CD4-positive, alpha-beta T cell treated with Interleukin-15 for 4 hours (primary cell): ENCODE data around the gene TBC1D30.
"Not testable (repeated sequence)": the region's sequence is repeated elsewhere in the genome, so short reads cannot be mapped to it uniquely, and the experiment has no call there.

Experiments
- DNase-seq: peaks from one replicate; pipeline ENCODE4 v3.0.0-alpha.2; 2020; ENCODE audit warnings: low spot score

The TBC1D30 gene

DNA sequence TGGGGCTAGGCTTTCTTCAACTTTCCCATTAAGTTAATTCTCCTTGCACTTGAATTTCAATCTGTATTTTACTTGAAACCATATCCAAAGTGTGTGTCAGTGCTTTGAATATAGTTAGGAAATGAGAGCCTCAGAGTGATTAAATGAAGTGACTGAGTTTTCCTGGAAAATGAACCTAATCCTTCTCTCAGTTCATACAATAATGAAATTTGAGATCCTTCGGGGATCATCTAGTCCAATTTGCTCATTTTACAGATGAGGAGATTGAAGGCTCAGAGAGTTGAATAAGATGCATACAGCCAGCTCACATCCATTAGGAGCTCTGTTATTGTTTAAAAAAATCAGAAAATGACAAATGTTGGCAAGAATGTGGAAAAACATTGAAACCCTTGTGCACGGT is 18.3 kb upstream of the TBC1D30 start:
- no peak for DNase-seq

DNA sequence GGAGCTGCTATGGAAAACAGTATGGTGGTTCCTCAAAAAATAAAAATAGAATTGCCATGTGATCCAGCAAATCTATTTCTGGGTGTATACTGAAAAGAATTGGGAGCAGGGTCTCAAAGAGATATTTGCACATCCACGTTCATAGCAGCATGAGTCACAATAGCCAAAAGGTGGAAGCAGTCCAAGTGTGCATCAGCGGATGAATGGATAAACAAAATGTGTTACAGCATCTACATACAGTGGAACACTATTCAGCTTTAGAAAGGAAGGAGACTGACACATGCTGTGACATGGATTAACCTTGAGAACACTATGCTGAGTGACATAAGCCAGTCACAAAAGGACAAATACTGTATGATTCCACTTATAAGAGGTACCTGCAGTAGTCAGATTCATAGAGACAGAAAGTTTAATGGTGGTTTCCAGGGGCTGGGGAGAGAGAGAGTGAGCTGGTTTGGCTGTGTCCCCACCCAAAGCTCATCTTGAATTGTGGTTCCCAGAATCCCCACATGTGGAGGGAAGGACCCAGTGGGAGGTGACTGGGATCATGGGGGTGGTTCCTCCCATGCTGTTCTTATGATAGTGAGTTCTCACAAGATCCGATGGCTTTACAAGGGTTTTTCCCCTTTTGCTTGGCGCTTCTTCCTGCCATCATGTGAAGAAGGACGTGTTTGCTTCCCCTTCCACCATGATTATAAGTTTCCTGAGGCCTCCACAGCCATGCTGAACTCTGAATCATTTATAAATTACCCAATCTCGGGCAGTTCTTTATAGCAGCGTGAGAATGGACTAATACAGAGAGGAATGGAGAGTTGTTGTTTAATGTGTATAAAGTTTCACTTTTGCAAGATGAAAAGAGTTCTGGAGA is 17.6 kb upstream of the TBC1D30 start:
- DNase-seq, result no peak

DNA sequence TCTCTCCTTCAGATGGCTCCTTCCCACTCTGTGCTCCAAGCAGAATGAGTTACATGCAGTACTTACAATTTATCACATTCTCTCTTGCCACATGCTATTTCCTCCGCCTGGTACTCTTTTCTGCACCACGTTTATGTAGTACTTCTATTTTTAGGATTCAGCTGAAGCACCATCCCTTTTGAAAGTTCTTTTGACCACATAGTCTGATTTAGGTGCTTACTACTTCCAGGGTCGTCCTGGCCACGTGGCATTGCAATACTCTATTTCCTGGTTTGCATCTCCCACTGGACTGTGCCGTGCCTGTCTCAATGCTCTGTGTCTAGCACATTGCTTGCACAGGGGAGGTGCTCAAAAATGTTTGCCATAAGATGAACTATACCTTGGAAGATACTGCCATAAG is 16.3 kb upstream of the TBC1D30 start:
- no peak for DNase-seq

DNA sequence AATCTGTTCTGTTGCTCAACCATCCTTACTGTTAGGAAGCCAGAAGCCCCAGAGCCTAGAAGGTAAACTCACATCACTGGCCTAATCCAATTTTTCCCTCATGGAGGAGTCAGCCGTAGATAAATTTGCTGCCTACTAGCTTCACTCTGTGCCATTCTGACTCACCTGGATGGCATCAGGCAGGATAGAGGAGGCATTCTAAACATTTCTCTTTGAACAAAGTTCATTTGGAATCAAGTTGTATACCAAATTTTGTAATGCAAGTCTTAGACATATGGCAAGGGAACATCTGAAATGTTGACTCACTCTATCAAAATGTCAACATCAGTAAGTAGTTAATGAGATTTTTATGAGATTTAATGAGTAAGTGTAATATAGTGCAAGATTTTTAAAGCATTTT is 13.6 kb upstream of the TBC1D30 start:
- DNase-seq, result no peak

DNA sequence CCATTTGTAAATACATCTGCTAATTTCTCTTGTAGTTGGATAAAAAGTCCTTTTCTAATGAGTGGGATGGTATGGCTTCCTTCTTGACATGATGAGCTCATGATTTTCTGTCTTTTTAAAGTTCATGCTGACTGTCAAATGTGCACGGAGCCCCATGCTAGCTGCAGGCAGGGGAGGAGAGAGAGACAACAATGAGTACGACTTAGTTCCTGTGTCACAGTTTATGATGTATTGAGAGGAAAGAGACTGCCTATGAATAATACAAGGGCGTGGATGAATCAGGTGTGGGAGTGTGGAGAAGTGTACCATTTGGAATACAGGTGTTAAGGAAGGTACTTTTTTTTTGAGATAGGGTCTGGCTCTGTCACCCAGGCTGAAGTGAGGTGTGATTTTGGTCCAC is 10.7 kb upstream of the TBC1D30 start:
- DNase-seq, result no peak

DNA sequence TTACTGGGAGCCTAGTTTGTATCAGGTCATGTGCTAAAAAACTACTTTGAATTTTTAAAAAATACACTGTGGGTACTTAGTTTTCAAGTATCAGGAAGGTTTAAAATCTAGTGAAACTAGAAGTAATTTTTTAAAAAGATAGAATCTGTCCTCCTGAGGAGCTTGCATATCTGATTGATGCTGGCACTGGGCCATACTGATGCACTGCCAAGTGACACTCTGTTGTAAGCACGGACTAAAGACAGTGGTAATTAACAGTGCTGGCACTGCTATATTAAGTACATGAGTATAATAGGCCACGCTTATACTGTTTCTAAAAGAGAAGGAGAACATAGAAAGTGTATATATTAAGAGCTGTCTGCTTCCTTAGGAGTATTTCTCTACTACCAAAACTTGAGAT is 10.0 kb upstream of the TBC1D30 start:
- no peak for DNase-seq

DNA sequence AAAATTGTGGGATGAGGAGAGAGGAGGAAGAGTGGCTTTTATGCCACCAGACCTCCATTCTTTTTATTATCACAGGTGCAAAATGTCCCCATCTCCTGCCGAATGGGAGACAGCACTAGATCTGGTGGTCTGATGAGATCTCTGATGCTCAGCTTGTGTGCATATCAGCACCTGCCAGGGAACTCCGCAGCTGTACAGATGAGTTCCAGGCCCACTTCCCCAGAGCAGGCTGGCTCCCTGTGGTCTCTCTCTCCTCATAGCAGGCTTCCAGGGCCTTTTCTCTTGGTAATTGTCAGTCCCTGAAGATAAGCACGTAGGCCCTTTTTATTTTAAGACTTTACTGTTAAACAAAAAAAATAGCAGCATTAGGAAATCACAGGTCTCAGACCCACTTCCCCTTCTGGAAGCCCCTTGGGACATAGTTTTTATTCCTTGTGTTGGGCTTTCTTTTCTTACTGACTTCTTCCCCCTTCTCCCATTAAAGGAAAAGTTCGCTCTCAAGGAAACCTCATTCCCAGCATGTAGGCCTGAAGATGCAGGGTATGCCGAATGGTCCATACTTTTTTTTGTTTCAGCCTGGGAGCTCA is 4.5 kb upstream of the TBC1D30 start:
- no peak for DNase-seq

DNA sequence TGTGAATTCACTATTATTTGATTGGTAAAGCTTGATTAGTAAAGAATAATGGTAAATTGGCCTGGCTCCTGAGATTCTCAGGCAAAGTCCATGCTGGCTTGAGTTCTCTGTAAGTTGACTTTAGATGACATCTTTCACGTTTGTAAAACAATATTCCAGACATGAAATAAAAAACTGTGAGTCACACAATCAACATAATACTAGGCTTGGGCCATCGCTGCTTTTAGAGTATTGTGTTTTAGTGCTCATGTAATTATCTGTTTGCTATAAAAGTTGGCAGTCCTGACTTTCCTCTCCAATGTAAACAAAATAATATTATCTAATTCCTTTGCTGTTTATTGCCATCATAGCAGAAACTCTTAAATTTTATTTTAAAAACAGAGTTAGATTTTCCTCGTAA is 3.9 kb upstream of the TBC1D30 start:
- no peak for DNase-seq

DNA sequence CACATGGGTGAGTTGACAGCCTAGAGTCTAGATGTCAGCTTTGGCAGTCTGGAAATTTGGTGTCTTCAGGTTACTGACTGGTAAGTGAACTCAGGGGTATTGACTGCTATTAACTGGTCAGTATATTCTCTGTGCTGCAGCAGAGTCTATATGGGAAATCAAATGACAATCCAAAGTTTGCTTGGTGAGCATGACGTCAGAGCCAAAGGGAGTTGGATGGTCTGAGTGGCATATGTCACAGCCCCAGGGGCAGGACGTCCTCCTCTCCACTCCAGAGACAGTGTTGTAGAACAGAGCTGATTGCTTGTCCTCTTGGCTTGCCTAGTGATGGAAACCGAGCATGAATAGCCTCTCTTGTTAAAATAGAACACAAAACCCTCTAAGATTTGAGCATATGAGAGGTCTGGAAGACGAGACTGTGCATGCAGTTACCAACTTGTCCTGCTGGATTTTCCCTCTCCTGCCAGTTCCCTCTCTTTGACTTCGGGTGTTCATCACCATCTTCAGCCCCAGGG is 3.3 kb upstream of the TBC1D30 start:
- DNase-seq, result no peak

DNA sequence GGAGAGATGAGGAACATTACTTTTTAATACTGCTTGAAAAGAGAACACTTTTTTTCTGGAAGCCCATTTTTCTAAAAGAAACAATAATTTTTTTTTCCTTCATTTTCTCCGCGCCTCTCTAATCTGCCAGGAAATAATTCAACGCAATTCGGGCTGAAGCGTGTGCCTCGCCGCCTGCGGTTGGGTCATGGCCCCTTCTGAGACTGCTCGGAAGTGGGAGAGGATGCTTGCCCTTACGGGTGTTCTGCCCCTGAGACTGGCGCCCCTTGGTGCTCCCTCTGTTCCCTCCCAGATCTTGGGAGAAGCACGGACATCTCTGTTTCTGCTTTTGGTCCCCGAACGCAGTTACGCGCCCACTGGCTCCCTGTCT is 332 bp upstream of the TBC1D30 start:
- no peak for DNase-seq

DNA sequence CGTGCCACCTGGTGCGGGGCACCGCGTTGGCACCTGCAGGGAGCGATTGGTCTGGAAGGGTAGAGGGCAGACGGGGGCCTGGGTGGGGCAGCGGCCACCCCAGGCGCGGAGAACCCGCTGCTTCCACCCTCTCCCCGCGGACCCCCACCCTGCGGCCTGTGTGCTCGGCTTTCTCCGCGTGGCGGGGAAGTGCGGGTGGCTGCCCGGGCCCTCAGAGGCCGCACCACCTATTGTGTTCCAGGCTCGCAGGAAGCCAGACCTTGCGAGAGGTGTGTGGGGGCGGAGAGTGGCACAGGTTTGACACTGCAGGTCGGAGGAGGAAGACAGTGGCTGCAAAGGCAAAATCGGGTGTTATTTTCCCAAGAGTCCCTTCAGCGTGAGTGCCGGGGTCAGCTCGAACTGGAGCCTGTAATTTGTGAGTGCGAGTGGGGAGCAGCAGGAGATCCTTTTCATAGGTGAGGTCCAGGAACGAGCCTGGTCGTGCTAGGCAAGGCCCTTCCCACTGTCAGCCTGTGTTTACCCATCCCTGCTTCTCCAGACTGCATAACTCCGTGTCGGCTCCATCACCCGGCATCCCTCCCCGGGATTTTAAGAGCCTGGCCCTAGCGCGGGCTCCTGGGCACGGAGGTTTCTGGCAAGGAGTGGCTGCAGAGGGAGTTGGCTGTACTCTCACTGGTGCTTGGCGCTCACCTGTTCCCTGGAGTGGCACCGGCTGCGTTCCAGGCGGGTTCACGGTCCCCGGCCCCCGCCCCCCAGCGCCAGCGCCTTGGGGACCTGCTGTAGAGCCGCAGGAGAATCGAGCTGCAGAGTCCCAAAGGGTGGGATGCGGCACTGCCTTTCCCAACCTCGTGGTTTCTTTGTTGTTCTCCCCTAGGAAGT is 935 bp downstream of the TBC1D30 start:
- DNase-seq, result no peak

DNA sequence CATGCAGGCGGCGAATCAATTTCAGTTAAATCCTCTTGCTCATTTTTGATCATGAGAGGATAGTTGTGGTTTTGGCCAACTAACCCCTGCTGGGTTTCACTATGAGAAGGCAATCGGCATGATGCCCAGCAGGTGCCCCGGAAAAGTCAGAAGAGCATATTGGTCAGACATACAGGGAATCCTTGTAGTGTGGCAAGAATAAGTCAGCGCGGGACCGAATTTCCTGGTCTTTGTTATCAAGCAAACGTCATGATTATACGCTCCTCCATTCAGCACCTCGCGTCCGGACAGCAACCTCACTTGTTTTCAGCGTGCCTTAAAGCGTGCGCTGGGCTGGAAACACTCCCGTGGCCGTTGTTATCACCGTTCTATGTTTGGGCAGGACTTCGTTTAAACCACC is 1.8 kb downstream of the TBC1D30 start:
- DNase-seq, result no peak

DNA sequence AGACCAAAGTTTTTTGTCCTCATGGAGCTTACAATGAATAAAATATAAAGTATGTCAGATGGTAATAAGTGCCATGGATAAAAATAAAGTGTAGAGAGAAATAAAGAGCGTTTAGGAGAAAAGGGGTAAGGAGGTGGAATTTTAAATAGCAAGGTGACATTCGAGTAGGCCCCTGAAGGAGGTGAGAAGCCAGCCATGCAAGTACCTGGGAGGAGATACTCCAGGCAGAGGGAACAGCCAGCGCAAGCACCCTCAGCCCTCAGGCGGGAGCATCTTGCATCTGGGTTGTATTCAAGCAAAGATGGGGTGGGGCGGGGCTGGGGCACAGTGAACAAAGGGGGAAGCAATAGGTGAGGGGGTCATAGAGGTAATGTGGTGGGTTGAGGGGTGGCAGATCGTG is 4.3 kb downstream of the TBC1D30 start:
- DNase-seq, result no peak

DNA sequence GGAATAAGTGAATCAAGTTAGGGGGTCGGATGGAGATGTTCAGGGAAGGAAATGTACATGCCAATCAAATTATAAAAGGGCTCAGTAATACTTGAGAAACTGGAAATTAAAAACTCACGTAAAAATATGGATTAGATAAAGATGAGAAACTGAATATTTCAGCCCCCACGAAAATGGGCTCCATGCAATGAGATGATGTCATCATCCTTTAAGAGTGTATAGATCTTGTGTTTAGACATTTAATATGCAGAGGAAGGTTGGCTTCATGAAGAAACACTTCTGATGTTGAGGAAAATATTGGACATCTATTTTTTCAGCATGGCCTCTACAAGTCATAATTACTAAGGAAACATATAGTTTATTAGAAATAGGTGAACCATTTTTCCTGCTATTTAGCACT is 9.5 kb downstream of the TBC1D30 start:
- no peak for DNase-seq

DNA sequence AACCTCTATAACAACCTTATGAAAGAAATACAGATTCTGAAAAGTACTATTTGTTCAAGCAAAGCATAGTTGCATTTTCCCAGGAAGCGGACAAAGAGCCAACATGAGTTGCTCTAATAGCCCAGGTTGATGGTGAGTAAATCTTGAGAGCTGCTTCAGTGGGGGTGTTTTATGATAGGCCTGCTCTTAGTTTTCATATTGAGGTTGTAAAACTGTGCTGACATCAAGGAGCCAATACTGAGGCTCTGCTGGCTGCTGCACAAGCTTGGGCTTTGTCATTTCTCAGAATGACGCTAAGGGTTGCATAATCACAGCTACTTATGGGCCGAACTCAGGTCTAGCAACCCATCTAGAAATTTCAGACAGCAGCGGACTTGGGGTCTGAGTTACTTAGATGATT is 11.5 kb downstream of the TBC1D30 start:
- DNase-seq, result no peak

DNA sequence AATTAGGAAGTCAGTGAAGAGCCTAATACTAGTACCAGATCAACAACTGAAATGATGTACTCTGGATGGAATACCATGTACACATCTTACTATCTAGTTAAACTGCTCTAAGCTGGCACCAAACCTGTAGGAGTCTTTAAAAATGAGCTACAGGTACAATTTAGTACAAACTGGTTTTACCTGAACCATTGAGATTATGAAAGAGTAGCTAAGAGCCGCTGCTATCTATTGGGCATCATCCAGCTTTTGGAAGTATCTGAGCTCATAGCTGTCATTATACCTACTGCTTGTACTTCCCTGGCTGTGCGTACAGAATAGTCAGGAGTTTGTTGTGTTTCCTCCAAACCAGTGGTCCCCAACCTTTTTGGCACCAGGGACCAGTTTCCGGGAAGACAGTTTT is 12.4 kb downstream of the TBC1D30 start:
- DNase-seq, result no peak

DNA sequence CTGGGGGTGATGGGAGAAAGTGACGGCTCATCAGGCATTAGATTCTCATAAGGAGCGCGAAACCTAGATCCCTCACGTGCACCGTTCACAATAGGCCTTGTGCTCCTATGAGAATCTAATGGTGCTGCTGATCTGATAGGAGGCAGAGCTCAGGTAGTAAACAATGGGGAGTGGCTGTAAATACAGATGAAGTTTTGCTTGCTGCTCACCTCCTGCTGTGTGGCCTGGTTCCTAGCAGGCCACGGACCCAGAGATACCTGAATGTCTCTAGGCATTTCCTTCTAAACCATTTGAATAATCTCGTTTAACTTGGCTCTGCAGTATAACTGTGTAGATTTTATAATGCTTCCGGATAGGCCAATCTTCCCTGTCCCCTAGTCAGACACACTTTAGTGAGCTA is 13.0 kb downstream of the TBC1D30 start:
- DNase-seq, result no peak

DNA sequence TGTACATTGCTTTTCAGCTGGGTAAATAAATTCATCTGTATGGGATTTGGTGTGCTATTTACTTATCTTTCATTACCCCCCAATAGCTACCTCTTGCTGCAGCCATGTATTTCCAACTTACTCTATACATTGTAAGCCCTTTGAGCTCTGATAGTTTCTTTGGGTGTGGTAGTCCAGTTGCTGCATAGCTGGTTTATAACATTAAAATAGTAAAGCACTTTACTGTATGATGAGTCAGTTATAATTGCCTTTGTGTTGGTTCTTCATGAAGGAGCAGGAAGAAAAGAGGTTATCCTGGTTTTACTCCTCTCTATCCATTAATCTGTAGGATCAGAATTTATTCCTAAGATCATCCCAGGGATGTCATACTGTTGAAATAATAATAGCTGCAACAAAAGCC is 15.7 kb downstream of the TBC1D30 start:
- DNase-seq, result no peak

DNA sequence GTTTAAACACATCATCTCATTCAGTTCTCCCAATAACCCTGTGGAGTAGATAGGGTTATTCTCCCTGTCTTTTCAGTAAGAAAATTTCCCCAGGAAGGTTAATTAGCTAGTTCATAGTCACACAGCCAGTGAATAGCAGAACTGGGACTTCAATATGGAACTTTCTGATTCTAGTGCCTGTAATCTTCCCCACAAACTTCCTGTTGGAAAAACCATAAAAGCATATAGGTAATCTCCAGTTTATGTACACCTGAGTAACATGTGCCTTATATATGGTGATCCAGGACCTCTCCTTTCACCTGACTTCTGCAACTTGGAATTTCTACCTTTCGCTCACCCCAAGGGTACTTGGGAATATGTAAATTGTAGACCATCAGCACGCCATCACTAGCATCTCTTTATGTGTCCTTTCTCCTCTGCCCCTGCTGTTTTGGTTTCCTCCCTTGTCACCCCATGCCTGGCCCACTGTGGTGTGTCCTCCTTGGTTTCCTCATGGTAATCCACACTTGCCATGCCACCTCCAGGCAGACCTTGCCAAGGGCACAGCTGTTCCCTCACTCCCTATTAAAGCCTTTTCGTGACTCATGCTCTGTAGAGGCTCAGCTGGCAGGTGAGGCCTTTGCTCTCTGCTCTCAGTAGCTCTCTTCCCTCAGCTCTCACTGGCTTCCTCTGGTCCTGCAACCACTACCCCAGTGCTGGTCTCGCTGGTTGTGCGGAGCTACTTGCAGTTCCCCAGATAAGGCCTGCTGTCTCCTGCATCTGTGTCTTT is 16.7 kb downstream of the TBC1D30 start:
- no peak for DNase-seq

DNA sequence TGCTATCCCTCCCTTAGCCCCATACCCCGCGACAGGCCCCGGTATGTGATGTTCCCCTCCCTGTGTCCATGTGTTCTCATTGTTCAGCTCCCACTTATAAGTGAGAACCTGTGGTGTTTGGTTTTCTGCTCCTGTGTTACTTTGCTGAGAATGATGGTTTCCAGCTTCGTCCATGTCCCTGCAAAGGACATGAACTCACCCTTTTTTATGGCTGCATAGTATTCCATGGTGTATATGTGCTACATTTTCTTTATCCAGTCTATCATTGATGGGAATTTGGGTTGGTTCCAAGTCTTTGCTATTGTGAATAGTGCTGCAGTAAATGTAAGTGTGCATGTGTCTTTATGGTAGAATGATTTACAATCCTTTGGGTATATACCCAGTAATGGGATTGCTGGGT is 24.0 kb downstream of the TBC1D30 start:
- DNase-seq, result not testable (repeated sequence)

DNA sequence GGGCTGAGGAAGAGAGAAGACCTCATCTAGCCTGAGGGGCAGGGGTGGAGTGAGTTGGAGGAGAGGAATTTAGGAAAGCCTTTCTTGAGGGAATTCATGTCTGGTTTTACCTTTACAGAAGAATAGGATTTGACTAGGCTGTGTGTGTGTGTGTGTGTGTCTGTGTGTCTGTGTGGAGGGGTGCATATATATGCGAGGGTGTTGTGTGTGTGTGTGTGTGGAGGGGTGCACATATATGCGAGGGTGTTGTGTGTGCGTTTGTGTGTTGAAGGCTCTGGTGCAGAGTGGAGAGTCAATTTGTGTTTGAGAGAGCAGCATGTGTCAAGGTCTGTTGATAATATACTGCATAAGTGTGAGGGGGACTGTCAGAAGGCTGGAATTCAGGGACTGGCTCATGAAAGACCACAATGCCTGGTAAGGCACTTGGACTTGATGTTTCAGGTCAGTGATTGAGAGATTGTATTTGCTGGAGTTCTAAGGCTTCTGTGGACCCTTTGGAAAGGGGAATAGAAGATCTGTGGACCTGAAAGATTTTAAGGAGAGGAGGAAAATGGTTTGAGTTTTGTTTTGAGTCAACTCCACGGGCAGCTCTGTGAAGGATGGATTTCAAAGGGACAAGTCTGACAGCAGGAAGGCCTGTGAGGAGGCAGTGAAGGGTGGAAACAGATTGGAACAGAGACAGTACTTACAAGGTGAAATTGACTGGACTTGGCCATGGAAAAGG is 34.6 kb downstream of the TBC1D30 start:
- DNase-seq, result no peak
